Vagina (tissue), 2 donors: ENCODE measurements around the gene CAP2. TPM values are rescaled to one million over a fixed set of nuclear protein-coding genes. Genes with fewer than 3 reads are reported as not detected.
"Not testable (repeated sequence)": the region's sequence is repeated elsewhere in the genome, so short reads cannot be mapped to it uniquely, and the experiment has no call there.

Source experiments
- DNase-seq, 2 donors: peaks; one replicate each; pipeline ENCODE4 v3.0.0-alpha.2; 2017; ENCODE audit errors: extremely low spot score in 2 of 2
- H3K27ac ChIP-seq: fragments of 200-600 bp; sonication (generic); one replicate; pipeline ENCODE4 v1.5.1; 2019
- H3K27me3 ChIP-seq: fragments of 200-600 bp; sonication (generic); one replicate; pipeline ENCODE4 v1.5.1; 2019
- H3K36me3 ChIP-seq, 2 donors: fragments of 200-600 bp; sonication (generic); one replicate each; pipeline ENCODE4 v1.5.1; 2017 to 2019
- H3K4me1 ChIP-seq: fragments of 200-600 bp; sonication (generic); one replicate; pipeline ENCODE4 v1.5.1; 2019
- H3K4me3 ChIP-seq, 2 donors: fragments of 200-600 bp; sonication (generic); 1 replicate in 1 of 2; 2 replicates in 1 of 2; pipeline ENCODE4 v1.5.1; 2016 to 2019
- H3K9me3 ChIP-seq: fragments of 200-600 bp; sonication (generic); one replicate; pipeline ENCODE4 v1.5.1; 2019
- POLR2A ChIP-seq, 2 donors: fragments of 450-650 bp; IDR thresholded peaks; one replicate each; pipeline ENCODE4 v1.6.1; 2017; ENCODE audit warnings: antibody characterized with exemption in 2 of 2, mild to moderate bottlenecking in 2 of 2, moderate library complexity in 2 of 2
- POLR2AphosphoS5 ChIP-seq, 2 donors: sonication (generic); formaldehyde crosslinking; IDR thresholded peaks; one replicate each; pipeline ENCODE4 v1.9.0; 2017; ENCODE audit warnings: antibody characterized with exemption in 2 of 2, mild to moderate bottlenecking in 2 of 2, low read depth in 1 of 2; ENCODE audit not compliant: insufficient read depth in 1 of 2
- intact Hi-C: fragments of 100-400 bp; cut with DNase I; formaldehyde crosslinking; loops from one replicate; pipeline ENCODE4 v1.15.1; 2023
- total RNA-seq: library from RNA; depleted of rRNA; stranded (reverse); fragments of >200 nt; gene quantifications from one replicate; pipeline ENCODE4 v1.2.3, GENCODE V29; 2016
- TF ChIP-seq, protein P1 (sequence below), 3 experiments: fragments of 450-650 bp in 2 of 3; fragments of 200-600 bp in 1 of 3; sonication (generic) in 1 of 3; IDR thresholded peaks; one replicate each; pipeline ENCODE4 v1.5.1; 2017 to 2019; ENCODE audit warnings: antibody characterized with exemption in 3 of 3, mild to moderate bottlenecking in 2 of 3, moderate library complexity in 2 of 3

The CAP2 gene
- total RNA-seq, 1 donor from 2014 or later = 9.6 TPM

DNA sequence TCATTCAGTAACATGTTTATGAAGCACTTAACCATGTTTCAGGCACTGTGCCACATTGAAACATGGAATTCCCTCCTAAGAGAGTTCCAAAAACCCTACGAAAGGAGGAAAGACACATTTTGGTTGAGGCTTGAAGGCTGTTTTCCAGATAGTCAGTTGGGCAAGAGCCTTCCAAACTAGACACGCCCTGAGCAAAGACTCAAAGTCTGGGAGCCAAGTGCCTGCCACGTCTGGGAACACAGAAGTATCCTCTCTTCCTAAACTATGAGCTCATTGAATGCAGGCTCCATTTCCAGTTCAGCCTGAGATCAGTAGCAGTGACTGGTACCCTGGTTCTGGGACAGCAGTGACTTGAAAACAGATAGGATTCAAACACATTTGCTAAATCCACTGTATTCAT lies 132.2 kb downstream of the CAP2 start:
- TF ChIP-seq POLR2A (IDR thresholded peaks at IDR 0.05) (no peak), POLR2AphosphoS5 (IDR thresholded peaks at IDR 0.05; ENCODE audit: insufficient read depth in 1 of 2, low read depth in 1 of 2) (no peak)
- TF ChIP-seq, protein P1, sequence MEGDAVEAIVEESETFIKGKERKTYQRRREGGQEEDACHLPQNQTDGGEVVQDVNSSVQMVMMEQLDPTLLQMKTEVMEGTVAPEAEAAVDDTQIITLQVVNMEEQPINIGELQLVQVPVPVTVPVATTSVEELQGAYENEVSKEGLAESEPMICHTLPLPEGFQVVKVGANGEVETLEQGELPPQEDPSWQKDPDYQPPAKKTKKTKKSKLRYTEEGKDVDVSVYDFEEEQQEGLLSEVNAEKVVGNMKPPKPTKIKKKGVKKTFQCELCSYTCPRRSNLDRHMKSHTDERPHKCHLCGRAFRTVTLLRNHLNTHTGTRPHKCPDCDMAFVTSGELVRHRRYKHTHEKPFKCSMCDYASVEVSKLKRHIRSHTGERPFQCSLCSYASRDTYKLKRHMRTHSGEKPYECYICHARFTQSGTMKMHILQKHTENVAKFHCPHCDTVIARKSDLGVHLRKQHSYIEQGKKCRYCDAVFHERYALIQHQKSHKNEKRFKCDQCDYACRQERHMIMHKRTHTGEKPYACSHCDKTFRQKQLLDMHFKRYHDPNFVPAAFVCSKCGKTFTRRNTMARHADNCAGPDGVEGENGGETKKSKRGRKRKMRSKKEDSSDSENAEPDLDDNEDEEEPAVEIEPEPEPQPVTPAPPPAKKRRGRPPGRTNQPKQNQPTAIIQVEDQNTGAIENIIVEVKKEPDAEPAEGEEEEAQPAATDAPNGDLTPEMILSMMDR (IDR thresholded peaks at IDR 0.05) = no peak
- Histone ChIP-seq H3K9me3 (peaks cover 6% of the 10 kb centered on the region), H3K4me3 (no peak overlapping the region), H3K27ac (no peak overlapping the region), H3K27me3 (no peaks in the 10 kb centered on the region), H3K4me1 (no peaks in the 10 kb centered on the region), H3K36me3 (no peaks in the 10 kb centered on the region)
- intact Hi-C loops = no loop called here
- DNase-seq = no peak

GRCh38 chr6:17527076-17527475 lies 133.7 kb downstream of the CAP2 start:
- H3K27me3 ChIP-seq = no peaks in the 10 kb centered on the region
- intact Hi-C loops = no loop called here
- no peak overlapping the region for H3K4me3 ChIP-seq
- no peak for DNase-seq
- no peak overlapping the region for H3K27ac ChIP-seq
- no peaks in the 10 kb centered on the region for H3K36me3 ChIP-seq
- H3K4me1 ChIP-seq = no peaks in the 10 kb centered on the region
- TF ChIP-seq, protein P1 (IDR thresholded peaks at IDR 0.05) = no peak
- TF ChIP-seq POLR2A (IDR thresholded peaks at IDR 0.05) (no peak), POLR2AphosphoS5 (IDR thresholded peaks at IDR 0.05; ENCODE audit: insufficient read depth in 1 of 2, low read depth in 1 of 2) (no peak)
- peaks cover 6% of the 10 kb centered on the region for H3K9me3 ChIP-seq

DNA sequence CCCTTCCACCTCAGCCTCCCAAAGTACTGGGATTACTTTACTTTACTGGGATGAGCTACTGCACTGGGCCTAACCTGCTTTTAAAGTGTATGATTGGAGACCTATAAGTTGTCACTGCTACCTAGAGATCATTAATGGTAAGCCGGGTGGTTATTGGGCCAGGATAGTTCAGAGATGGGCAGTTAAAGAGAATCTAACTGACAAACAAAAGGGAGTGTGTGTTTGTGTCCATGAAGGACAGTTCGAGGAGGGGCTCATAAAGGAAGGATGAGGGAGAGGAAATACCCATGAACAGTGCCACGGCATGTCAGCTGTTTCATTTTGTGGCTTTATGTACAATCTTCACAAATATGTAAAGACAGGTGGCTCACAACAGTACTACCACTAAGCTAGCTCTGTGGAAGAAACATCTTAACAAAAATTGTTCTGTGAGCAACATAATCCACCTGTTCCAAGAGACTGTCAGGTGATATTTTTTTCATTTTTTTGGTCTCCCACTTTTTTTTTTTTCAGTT lies 137.0 kb downstream of the CAP2 start:
- no peaks in the 10 kb centered on the region for H3K4me1 ChIP-seq
- intact Hi-C loops = no loop called here
- TF ChIP-seq POLR2A (IDR thresholded peaks at IDR 0.05) (no peak), POLR2AphosphoS5 (IDR thresholded peaks at IDR 0.05; ENCODE audit: insufficient read depth in 1 of 2, low read depth in 1 of 2) (no peak)
- TF ChIP-seq, protein P1 (IDR thresholded peaks at IDR 0.05) = no peak

DNA sequence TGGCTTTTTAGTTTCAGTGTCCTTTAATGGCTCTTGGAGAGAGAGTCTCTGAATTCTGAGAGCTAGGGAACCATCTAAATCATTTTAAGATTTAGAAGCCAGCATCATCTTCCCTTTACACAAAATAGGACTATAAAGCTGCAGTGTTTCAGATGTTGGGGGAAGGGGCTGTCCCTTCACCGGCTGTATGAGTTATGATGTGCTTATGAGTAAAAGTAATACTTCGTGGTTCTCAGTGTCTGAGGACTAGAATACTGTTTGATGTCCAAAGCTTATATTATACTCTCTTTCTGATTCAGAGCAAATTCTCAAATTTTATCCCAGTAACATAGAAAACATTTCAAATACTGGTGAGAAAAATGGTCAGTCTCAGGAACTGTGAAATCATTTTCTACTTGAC lies 143.2 kb downstream of the CAP2 start:
- Histone ChIP-seq H3K4me1 (no peaks in the 10 kb centered on the region), H3K9me3 (no peaks in the 10 kb centered on the region), H3K4me3 (no peak overlapping the region), H3K36me3 (peaks cover 0 to 4% of the 10 kb centered on the region in 2 donors), H3K27me3 (no peaks in the 10 kb centered on the region), H3K27ac (no peak overlapping the region)
- no peak for DNase-seq
- intact Hi-C loops = no loop called here
- TF ChIP-seq POLR2AphosphoS5 (IDR thresholded peaks at IDR 0.05; ENCODE audit: insufficient read depth in 1 of 2, low read depth in 1 of 2) (no peak), POLR2A (IDR thresholded peaks at IDR 0.05) (no peak)
- TF ChIP-seq, protein P1 (IDR thresholded peaks at IDR 0.05) = no peak

More for the DNA sequence above, 137.0 kb downstream of the CAP2 start:
- no peak overlapping the region for H3K4me3 ChIP-seq
- H3K27ac ChIP-seq = no peak overlapping the region
- DNase-seq = no peak
- H3K27me3 ChIP-seq = no peaks in the 10 kb centered on the region
- peaks cover under 1% of the 10 kb centered on the region for H3K9me3 ChIP-seq
- H3K36me3 ChIP-seq = no peaks in the 10 kb centered on the region

DNA sequence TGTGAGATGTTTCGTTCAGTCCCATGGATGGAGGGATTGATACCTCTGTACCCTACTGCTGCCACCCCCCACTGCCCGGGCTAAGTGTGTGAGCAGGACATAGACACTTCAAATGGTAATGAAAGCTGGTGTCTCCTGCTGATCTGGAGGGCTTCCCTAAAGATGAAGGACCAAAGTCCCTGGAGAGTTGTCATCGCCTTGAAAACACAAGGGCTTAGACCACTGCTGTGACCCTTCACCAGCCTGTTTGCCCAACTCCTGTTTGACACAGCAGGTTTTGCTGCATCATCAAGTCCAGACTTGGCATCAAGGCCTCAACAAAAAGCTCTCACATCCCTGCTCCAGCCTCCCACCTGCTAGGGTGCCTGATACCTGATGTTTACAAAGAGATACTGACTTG lies 148.8 kb downstream of the CAP2 start:
- no peak for TF ChIP-seq POLR2A (IDR thresholded peaks at IDR 0.05)
- no peak for TF ChIP-seq POLR2AphosphoS5 (IDR thresholded peaks at IDR 0.05; ENCODE audit: insufficient read depth in 1 of 2, low read depth in 1 of 2)
- TF ChIP-seq, protein P1 (IDR thresholded peaks at IDR 0.05) = no peak
- no peaks in the 10 kb centered on the region for H3K9me3 ChIP-seq
- H3K27me3 ChIP-seq = no peaks in the 10 kb centered on the region
- peaks cover 0 to 4% of the 10 kb centered on the region in 2 donors for H3K36me3 ChIP-seq
- intact Hi-C loops = no loop called here
- H3K4me3 ChIP-seq = no peak overlapping the region
- DNase-seq = no peak
- no peaks in the 10 kb centered on the region for H3K4me1 ChIP-seq
- H3K27ac ChIP-seq = no peak overlapping the region

DNA sequence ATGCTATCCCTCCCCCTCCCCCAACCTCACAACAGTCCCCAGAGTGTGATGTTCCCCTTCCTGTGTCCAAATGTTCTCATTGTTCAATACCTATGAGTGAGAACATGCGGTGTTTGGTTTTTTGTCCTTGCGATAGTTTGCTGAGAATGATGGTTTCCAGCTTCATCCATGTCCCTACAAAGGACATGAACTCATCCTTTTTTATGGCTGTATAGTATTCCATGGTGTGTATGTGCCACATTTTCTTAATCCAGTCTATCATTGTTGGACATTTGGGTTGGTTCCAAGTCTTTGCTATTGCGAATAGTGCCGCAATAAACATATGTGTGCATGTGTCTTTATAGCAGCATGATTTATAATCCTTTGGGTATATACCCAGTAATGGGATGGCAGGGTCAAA lies 152.3 kb downstream of the CAP2 start:
- DNase-seq, H3K27ac ChIP-seq, H3K4me3 ChIP-seq, H3K27me3 ChIP-seq, H3K9me3 ChIP-seq, H3K36me3 ChIP-seq, H3K4me1 ChIP-seq, intact Hi-C loops: not testable (repeated sequence)
